HG03108 (cell line): Measurements from ENCODE around the gene PTPRD.

Source experiments
- ATAC-seq: cut with Tn5 transposase; IDR thresholded peaks from one replicate; pipeline ENCODE4 v1.9.1; 2021; ENCODE audit warnings: moderate library complexity; ENCODE audit not compliant: unreplicated experiment

PTPRD gene

GRCh38 chr9:8857068-8857925, 1755.5 kb downstream of the PTPRD start:
- ATAC-seq: no peak

DNA sequence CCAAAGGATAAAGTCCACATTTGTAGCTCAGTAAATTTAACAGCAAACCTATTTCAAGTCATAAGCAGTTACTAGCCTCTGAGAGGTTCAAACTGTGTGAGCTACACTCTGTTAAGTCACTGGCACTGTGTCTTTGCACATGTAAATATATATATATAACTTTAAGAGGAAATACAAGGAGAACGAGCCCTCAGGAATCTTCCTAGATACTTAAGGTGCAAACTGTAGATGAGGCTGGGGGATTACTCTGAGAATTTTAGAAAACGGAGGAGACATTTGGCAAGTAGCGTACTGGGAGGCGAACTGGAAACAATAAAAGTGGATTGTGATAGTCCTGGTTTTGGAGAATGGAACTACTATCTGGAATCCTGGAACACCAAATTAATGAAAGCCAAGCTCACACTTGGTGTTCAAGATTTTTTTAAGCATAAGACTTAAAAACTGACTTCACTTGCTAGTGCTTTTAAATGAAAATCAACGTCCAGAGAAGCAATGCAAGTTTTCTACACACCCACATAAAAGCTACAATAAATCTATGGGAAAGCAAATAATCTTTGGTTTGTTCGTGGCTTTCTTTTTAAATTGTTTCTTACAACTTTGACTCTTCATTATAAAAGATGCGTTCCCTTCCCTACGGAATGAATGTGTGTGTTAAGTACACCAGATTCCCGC, 1756.3 kb downstream of the PTPRD start:
- ATAC-seq: no peak

GRCh38 chr9:8855046-8855445, 1757.8 kb downstream of the PTPRD start:
- no peak for ATAC-seq

DNA sequence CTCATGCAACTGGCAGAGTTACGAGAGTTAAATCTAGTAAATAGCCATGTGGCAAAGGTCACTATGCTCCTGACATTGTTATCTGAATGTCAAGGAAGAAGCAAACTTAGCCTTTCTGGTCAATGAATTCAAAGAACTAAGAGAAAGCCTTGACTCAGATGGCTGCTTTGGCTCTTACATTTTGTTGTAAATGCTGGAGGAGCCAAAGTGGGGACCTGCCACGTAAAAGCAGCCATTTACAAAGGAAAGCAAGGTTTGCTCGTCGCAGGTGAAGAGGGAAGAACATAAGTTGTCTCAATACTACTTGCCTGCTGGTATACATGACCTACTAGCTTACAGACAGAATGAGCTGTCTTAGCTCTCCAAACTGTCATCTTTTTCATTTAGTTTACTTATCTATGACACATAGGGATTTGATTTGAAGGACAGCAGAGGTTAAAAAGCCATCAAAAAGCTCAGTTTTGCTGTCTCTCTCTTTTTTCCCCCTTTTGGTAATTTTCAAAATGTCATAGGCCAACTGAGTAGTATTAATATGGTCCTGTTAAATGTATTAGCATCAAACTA, 1760.4 kb downstream of the PTPRD start:
- ATAC-seq: no peak

DNA sequence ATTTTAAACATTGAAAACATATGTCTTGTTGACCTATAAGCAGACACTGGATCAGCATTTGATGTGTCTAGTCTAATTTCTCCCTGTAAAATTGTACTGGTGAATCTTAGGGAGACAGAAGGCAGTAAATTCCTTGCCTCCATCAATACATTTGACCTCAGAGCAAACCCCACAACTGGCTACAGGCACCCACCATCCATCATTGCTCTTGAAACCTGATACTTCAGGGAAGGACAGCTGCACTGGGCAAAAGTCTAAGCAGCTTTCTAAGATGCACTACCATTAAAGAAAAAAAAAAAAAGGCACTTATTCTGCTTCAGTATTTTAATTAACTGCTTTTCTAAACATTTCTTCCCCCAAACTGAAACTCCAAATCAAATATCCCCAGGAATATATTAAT, 1761.9 kb downstream of the PTPRD start:
- no peak for ATAC-seq

DNA sequence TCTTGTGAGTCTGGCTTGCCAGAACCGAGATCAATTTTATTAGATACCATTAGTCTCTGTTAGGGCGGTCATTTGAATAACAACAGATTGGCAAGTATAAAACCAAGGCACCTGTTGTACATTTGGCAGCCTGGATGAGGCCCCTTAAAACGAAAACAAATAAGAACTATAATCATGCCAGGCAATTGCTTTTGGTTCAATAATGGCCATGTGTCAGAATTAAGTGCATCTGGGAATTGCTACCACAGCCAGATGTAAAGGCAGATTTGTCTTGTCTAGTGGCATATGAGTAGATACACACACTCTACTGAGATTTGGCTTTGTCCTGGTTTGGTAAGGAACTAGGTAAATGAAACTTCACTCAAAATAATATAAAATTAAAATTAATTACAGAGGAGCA, 1767.0 kb downstream of the PTPRD start:
- no peak for ATAC-seq

DNA sequence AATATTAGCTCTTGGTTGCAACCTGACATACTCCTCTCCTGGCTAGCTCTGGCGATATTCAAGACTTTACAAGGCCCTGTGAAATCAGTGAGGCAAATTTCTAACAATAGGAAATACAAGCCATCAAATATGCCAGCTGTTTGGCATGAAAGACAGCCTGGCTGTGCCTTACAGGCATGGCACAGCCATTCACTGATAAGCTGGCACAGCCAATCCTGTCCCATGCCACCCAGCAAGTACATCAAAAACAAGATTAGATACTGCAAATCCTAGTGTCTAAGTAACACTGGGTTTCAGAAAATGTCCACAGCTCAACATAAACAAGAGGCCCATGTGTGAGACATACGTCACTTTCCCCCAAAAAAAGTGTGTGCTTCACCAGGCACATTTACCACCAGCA, 1767.4 kb downstream of the PTPRD start:
- no peak for ATAC-seq

GRCh38 chr9:8844549-8844948, 1768.3 kb downstream of the PTPRD start:
- ATAC-seq: no peak

- ATAC-seq: no peak
Observed at GRCh38 chr9:8842402-8843193, 1770.2 kb downstream of the PTPRD start.

DNA sequence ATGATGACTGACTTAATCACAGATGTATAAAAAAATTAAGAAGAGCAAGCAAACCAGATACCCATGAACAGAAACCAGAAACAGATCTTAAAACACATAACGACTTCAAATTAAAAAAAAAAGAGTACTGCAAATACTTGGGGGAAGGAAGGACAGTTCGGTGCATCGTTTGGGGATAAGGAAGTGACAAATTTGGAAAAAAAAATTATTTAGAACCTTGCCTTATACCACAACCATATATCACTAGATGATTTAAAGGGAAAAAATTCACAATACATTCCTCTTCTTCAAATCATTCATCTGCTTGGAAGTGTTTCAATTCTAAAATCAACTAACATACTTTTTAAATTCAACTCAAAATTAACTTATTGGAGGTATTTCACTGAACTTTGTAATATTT, 1774.7 kb downstream of the PTPRD start:
- ATAC-seq: no peak

DNA sequence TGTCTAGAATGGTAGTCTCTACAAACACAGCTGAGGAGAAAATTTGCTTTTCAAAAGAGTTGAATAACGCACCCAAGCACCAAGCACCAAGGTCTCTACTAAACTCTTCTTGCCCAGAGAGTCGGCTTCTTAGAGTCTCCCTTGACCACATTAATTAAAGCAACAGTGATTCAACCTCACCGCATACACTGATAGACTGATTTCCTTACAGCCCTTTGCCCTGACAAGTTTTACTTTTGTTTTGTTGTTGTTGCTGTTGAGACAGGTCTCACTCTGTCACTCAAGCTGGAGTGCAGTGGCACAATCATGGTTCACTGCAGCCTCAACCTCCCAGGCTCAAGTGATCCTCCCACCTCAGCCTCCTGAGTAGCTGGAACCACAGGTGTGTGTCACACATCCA, 1777.5 kb downstream of the PTPRD start:
- no peak for ATAC-seq

GRCh38 chr9:8832955-8833354, 1779.8 kb downstream of the PTPRD start:
- no peak for ATAC-seq

DNA sequence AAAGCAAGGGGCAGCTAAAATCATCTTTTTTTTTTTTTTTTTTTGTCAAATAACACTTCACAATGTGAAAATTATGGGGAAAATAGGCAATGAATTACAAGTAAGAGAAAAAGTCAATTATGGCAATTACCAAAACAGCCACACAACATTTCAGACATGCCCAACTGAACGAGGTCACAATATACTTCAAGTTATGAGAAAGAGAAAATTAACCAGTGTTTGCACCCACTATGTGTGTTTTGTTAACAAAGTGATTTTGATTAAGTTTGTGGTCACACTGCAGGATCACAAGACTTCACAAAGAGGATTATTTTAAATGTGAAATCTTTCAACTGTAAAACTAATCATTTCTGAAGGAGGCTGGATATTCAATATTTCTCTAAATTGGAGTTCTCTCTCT, 1780.4 kb downstream of the PTPRD start:
- no peak for ATAC-seq

GRCh38 chr9:8831568-8831967, 1781.2 kb downstream of the PTPRD start:
- ATAC-seq: no peak

DNA sequence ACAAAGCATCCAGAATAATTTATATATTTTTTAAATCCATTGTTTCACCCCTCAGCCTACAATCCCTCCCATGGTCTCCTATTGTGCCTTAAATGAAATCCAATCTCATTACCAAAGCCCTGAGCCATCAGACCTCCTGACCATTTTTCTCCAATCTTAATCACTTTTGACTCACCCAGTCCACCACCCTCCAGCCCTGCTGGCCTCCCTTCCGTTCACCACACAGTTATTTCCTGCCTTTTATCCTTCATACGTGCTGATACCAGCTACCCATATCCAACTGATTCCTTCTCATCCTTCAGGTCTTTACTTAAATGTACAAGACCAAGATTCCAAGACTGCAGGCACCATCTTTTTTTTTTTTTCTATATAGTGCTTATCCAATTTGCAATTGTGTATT, 1786.5 kb downstream of the PTPRD start:
- ATAC-seq: no peak

DNA sequence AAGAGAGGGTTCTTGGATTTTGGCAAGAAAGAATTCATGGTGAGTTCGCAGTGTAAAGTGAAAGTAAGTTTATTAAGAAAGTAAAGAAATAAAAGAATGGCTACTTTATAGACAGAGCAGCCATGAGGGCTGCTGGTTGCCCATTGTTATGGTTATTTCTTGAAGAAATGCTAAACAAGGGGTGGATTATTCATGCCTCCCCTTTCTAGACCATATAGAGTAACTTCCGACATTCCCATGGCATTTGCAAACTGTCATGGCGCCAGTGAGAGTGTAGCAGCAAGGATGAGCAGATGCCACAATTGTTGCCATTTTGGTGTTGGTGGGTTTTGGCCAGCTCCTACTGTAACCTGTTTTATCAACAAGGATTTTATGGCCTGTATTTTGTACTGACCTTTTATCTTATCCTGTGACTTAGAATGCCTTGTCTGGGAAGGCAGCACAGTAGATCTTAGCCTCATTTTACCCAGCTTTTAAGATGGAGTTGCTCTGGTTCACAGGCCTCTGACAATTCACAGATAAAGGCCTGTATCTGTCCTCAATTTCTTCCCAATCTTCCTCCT, 1787.1 kb downstream of the PTPRD start:
- ATAC-seq: no peak

- no peak for ATAC-seq
Observed at GRCh38 chr9:8823131-8823895, 1789.5 kb downstream of the PTPRD start.

- no peak for ATAC-seq
Observed at GRCh38 chr9:8822667-8823025, 1790.2 kb downstream of the PTPRD start.

- ATAC-seq: no peak
Observed at GRCh38 chr9:8821910-8822666, 1790.7 kb downstream of the PTPRD start.

DNA sequence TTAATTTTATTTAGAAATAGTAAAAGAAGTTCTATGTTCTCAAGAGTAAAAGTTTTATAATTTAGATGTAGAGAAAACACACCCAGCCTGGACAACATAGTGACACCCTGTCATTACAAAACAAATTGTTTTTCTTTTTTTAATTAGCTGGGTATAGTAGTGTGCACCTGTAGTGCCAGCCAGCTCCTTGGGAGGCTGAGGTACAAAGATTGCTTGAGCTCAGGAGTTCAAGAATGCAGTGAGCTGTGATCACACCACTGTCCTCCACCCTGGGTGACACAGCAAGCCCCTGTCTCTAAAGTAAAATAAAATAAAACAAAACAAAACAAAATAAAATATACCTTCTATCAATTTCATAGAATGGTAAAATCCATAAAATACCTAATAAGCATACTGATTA, 1795.5 kb downstream of the PTPRD start:
- ATAC-seq: no peak
